PC-9 (cell line): ENCODE data around the gene THSD1. TPM values are rescaled to one million over a fixed set of nuclear protein-coding genes. Genes with fewer than 3 reads are reported as not detected.
A peak's percentile ranks its signal among the peaks of the same experiment; 100 is the strongest.

Experiments used
- BruUV-seq: library from RNA; stranded (reverse); fragments of 400-500 nt; replicated peaks from 2 replicates; lab custom pipeline; 2021; lab: Mats Ljungman, UMichigan
- CTCF ChIA-PET: fragments of 300-600 bp; sonication (Branson Sonifier 250); formaldehyde crosslinking; loops from one replicate; lab custom pipeline; 2022; ENCODE audit warnings: antibody characterized with exemption; lab: Charles Lee
- POLR2A ChIA-PET: fragments of 300-600 bp; sonication (Branson Sonifier 250); formaldehyde crosslinking; loops from one replicate; lab custom pipeline; 2022; ENCODE audit warnings: antibody characterized with exemption; ENCODE audit not compliant: unreplicated experiment; lab: Charles Lee
- DNase-seq, 2 experiments: peaks; one replicate each; pipeline versions ENCODE4 v3.0.0 to v3.0.0-alpha.2; 2015 to 2022; ENCODE audit warnings: mixed read lengths in 1 of 2
- H2AFZ ChIP-seq: fragments of 200-600 bp; sonication (generic); 2 replicates; pipeline ENCODE4 v1.8.1; 2017; ENCODE audit warnings: antibody characterized with exemption
- H3F3A ChIP-seq: fragments of 200-600 bp; sonication (generic); 2 replicates; pipeline ENCODE4 v1.8.1; 2017; ENCODE audit warnings: antibody characterized with exemption, mild to moderate bottlenecking, low read depth; ENCODE audit not compliant: insufficient read depth
- H3K27ac ChIP-seq: fragments of 200-600 bp; sonication (generic); 2 replicates; pipeline ENCODE4 v1.6.1; 2016; ENCODE audit warnings: mixed run types
- H3K27me3 ChIP-seq: fragments of 200-600 bp; sonication (generic); 2 replicates; pipeline ENCODE4 v1.6.1; 2016; ENCODE audit warnings: low read depth, mixed run types; ENCODE audit not compliant: insufficient read depth
- H3K36me3 ChIP-seq: fragments of 200-600 bp; sonication (generic); 2 replicates; pipeline ENCODE4 v1.6.1; 2016; ENCODE audit warnings: low read depth, mixed run types
- H3K4me1 ChIP-seq: fragments of 200-600 bp; sonication (generic); replicated peaks from 2 replicates; pipeline ENCODE4 v1.6.1; 2016; ENCODE audit warnings: mixed run types; ENCODE audit not compliant: insufficient read depth
- H3K4me2 ChIP-seq: fragments of 200-600 bp; sonication (generic); 2 replicates; pipeline ENCODE4 v1.6.1; 2017; ENCODE audit warnings: mixed run types
- H3K4me3 ChIP-seq: fragments of 200-600 bp; sonication (generic); 2 replicates; pipeline ENCODE4 v1.6.1; 2016; ENCODE audit warnings: mixed run types
- H3K79me2 ChIP-seq: fragments of 200-600 bp; sonication (generic); 2 replicates; pipeline ENCODE4 v1.6.1; 2017; ENCODE audit warnings: low read depth, mixed run types
- H3K9me2 ChIP-seq: fragments of 200-600 bp; sonication (generic); 2 replicates; pipeline ENCODE4 v1.8.1; 2017; ENCODE audit warnings: mild to moderate bottlenecking; ENCODE audit not compliant: insufficient read depth
- H3K9me3 ChIP-seq: fragments of 200-600 bp; sonication (generic); 2 replicates; pipeline ENCODE4 v1.8.1; 2016; ENCODE audit warnings: low read depth; ENCODE audit not compliant: insufficient read depth
- H4K20me1 ChIP-seq: fragments of 200-600 bp; sonication (generic); 2 replicates; pipeline ENCODE4 v1.8.1; 2017; ENCODE audit not compliant: insufficient read depth
- EZH2 ChIP-seq: fragments of 200-600 bp; sonication (generic); IDR thresholded peaks from 2 replicates; pipeline ENCODE4 v1.8.0; 2017; ENCODE audit warnings: antibody characterized with exemption, low read depth
- intact Hi-C: fragments of 100-400 bp; cut with micrococcal nuclease; formaldehyde crosslinking; loops from one replicate; pipeline ENCODE4 v1.10.0; 2022; ENCODE audit not compliant: unreplicated experiment
- total RNA-seq: library from RNA; stranded (reverse); gene quantifications from 2 replicates; pipeline ENCODE4 v1.2.3, GENCODE V29; 2021
- TF ChIP-seq, protein P1 (sequence below): fragments of 200-600 bp; sonication (generic); conservative IDR thresholded peaks from 2 replicates; pipeline ENCODE4 v1.6.1; 2017; ENCODE audit warnings: mixed run types, antibody characterized with exemption, mild to moderate bottlenecking, moderate library complexity

Gene THSD1
- total RNA-seq, 1 experiment from 2014 or later = 0.33 TPM

DNA sequence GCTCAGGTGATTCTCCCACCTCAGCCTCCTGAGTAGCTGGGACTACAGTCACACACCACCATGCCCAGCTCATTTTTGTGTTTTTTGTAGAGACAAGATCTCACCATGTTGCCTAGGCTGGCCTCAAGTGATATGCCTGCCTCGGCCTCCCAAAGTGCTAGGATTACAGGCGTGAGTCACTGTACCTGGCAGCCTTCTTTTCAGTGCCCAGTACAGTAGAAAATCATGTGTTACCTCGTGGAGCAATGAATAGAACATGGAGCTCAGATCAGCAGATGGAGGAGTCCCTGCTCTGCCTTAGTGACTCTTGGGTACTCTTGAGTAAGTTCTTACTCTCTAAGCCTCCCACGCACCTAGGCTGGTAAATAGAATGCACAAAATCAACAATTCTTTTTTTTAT lies 44.7 kb downstream of the THSD1 start:
- H3K9me2 ChIP-seq = no peaks in the 10 kb centered on the region
- H3K4me1 ChIP-seq = peaks cover 26% of the 10 kb centered on the region
- ChIA-PET CTCF (no interaction called here), POLR2A (no interaction called here)
- H3F3A ChIP-seq = peaks cover 12% of the 10 kb centered on the region; the same call in 1 of the 2 replicates
- H3K27me3 ChIP-seq = no peaks in the 10 kb centered on the region
- H3K9me3 ChIP-seq = no peaks in the 10 kb centered on the region; the same call in 1 of the 2 replicates
- H3K27ac ChIP-seq = peak overlapping the region; percentile 90
- H4K20me1 ChIP-seq = no peaks in the 10 kb centered on the region
- intact Hi-C loops = no loop called here
- no peak overlapping the region; the same call in 1 of the 2 replicates for H2AFZ ChIP-seq
- no TSS peak for BruUV-seq
- DNase-seq = peak in 1 of 2 experiments; percentile 5
- peak overlapping the region; percentile 40; the same call in 1 of the 2 replicates for H3K4me3 ChIP-seq
- peak overlapping the region; percentile 70 for H3K4me2 ChIP-seq
- TF ChIP-seq, protein P1, sequence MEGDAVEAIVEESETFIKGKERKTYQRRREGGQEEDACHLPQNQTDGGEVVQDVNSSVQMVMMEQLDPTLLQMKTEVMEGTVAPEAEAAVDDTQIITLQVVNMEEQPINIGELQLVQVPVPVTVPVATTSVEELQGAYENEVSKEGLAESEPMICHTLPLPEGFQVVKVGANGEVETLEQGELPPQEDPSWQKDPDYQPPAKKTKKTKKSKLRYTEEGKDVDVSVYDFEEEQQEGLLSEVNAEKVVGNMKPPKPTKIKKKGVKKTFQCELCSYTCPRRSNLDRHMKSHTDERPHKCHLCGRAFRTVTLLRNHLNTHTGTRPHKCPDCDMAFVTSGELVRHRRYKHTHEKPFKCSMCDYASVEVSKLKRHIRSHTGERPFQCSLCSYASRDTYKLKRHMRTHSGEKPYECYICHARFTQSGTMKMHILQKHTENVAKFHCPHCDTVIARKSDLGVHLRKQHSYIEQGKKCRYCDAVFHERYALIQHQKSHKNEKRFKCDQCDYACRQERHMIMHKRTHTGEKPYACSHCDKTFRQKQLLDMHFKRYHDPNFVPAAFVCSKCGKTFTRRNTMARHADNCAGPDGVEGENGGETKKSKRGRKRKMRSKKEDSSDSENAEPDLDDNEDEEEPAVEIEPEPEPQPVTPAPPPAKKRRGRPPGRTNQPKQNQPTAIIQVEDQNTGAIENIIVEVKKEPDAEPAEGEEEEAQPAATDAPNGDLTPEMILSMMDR = no peak
- no peak for TF ChIP-seq EZH2
- no peaks in the 10 kb centered on the region for H3K79me2 ChIP-seq
- H3K36me3 ChIP-seq = no peaks in the 10 kb centered on the region

GRCh38 chr13:52359534-52359933 lies 46.4 kb downstream of the THSD1 start:
- Histone ChIP-seq H3K36me3 (no peaks in the 10 kb centered on the region), H3K4me3 (no peak overlapping the region), H3K9me2 (no peaks in the 10 kb centered on the region), H2AFZ (no peak overlapping the region), H3K4me1 (peaks cover 34% of the 10 kb centered on the region), H3K9me3 (no peaks in the 10 kb centered on the region; the same call in 1 of the 2 replicates), H4K20me1 (no peaks in the 10 kb centered on the region), H3K79me2 (no peaks in the 10 kb centered on the region), H3K27me3 (no peaks in the 10 kb centered on the region), H3K27ac (no peak overlapping the region), H3F3A (peaks cover 17% of the 10 kb centered on the region; the same call in 1 of the 2 replicates), H3K4me2 (no peak overlapping the region)
- CTCF ChIA-PET = no interaction called here
- TF ChIP-seq, protein P1 = no peak
- no peak for TF ChIP-seq EZH2
- intact Hi-C loops = no loop called here
- no peak for DNase-seq
- POLR2A ChIA-PET = no interaction called here
- no TSS peak for BruUV-seq

GRCh38 chr13:52356327-52356726 lies 49.6 kb downstream of the THSD1 start:
- Histone ChIP-seq H3K9me2 (no peaks in the 10 kb centered on the region), H3K4me2 (peak overlapping the region; percentile 65), H2AFZ (peak overlapping the region; percentile 52; the same call in 1 of the 2 replicates), H3F3A (peaks cover 8% of the 10 kb centered on the region; the same call in 1 of the 2 replicates), H3K9me3 (no peaks in the 10 kb centered on the region; the same call in 1 of the 2 replicates), H3K79me2 (no peaks in the 10 kb centered on the region), H3K27me3 (no peaks in the 10 kb centered on the region), H4K20me1 (no peaks in the 10 kb centered on the region), H3K4me1 (peaks cover 21% of the 10 kb centered on the region), H3K4me3 (no peak overlapping the region; the same call in 1 of the 2 replicates), H3K27ac (peak overlapping the region; percentile 44), H3K36me3 (no peaks in the 10 kb centered on the region)
- intact Hi-C loops = no loop called here
- POLR2A ChIA-PET = no interaction called here
- no peak for TF ChIP-seq EZH2
- TF ChIP-seq, protein P1 = no peak
- peak; percentile 6 to 86 for DNase-seq
- no TSS peak for BruUV-seq
- CTCF ChIA-PET = no interaction called here
